Measurements from ENCODE around the gene KRTAP4-4.
"Not testable (repeated sequence)": the region's sequence is repeated elsewhere in the genome, so short reads cannot be mapped to it uniquely, and the experiment has no call there.

Gene KRTAP4-4

DNA sequence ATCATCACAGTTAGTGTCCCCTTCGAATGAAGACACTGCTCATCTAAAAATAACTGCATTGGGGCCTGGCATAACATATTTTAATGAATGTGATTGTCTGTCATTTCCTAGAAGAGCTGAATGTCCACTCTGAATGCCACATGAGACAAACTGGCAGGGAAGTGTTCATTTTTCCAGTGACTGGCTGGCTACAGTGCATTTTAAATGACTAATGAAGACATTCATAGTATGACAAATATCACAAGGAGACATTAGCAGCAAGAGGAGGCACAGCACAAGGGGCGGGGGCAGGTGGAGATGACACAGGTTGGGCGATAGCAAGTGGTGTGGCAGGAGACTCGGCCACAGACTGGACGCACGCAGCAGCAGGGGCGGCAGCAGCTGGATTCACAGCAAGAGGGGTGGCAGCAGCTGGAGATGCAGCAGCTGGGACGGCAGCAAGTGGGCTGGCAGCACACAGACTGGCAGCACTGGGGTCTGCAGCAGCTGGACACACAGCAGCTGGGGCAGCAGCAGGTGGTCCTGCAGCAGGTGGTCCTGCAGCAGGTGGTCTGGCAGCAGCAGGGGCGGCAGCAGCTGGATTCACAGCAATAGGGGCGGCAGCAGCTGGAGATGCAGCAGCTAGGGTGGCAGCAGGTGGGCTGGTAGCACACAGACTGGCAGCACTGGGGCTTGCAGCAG is 11.4 kb downstream of the KRTAP4-4 start:
- not testable (repeated sequence) for DNase-seq (ENCODE audit: low spot score)

DNA sequence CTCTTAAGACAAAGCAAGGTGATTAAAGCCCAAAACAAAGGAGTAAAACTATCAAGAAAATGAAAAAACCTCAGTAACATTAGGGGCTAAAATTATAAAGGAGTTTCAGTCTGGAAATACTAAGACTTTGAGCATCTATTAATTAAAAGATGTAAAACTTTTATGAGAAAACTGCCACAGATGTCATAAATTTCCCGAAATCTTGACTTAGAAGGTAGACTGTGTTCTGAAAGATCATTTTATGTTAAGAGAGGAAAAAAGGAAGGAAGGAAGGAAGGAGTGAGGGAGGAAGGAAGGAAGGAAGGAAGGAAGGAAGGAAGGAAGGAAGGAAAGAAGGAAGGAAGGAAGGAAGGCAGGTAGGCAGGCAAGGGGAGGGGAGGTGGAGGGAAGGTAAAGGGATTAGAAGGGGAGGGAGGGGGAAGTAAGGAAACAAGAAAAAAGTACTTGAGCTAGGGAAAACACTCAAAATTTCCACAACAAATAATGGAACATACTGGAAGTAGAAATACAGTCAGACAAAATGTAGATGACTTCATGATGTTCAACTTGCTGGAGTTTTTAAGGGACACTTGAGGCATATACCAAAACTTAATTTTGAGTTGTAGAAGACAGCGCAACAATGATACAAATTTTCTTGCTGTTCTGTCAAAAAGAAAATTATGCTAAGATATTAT is 12.9 kb downstream of the KRTAP4-4 start:
- no peak for DNase-seq (ENCODE audit: low spot score)

DNA sequence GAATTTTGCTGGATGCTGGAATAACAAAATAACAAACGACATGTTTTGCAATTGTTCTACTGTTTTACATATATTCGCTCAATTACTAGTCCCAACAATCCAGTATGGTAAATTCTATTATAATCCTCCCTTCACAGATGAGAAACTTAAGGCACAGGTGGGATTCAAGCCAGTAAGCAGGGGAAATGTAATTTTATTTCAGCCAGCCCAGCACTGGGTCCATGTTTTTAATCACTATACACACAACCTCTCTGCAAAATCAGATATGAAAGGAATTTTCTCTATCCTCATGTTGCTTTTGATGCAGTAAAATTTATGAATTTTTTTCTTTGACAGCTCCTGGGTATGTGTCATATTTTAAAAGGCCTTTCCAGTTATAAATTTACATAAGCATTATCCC is 15.3 kb downstream of the KRTAP4-4 start:
- DNase-seq (ENCODE audit: low spot score) = no peak

DNA sequence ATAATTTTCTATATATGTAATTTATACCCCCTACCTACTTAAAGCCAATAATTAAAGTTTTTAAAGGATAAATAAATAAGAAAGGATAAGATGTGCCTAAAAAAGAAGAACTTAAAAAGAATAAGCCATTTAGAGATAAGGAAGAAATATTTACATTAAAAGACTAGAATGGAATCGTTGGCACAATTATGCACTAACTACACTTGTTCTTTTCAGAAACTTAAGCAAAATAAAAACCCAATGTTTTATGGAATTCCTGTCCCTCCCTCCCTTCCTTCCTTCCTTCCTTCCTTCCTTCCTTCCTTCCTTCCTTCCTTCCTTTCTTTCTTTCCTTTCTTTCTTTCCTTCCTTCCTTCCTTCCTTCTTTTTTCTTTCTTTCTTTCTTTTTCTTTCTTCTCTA is 15.7 kb downstream of the KRTAP4-4 start:
- DNase-seq (ENCODE audit: low spot score) = no peak

DNA sequence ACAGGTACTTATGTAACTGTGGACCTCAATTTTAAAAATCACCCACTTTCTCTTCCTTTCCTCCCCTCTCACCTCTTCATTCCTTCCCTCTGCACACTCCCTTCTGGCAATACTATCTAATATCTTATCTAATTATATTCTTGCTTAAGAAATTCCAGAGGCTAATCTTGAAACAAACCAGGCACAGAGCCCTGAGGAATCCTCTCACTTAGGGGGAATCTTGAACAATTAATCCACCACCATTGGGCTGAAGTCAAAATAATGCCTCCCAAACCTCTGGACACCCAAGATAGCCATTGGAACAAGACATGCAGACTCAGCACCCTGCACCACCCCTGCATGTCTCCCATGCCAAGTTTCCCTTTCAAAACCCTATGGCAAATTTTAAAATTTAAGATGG is 19.2 kb downstream of the KRTAP4-4 start:
- no peak for DNase-seq (ENCODE audit: low spot score)

DNA sequence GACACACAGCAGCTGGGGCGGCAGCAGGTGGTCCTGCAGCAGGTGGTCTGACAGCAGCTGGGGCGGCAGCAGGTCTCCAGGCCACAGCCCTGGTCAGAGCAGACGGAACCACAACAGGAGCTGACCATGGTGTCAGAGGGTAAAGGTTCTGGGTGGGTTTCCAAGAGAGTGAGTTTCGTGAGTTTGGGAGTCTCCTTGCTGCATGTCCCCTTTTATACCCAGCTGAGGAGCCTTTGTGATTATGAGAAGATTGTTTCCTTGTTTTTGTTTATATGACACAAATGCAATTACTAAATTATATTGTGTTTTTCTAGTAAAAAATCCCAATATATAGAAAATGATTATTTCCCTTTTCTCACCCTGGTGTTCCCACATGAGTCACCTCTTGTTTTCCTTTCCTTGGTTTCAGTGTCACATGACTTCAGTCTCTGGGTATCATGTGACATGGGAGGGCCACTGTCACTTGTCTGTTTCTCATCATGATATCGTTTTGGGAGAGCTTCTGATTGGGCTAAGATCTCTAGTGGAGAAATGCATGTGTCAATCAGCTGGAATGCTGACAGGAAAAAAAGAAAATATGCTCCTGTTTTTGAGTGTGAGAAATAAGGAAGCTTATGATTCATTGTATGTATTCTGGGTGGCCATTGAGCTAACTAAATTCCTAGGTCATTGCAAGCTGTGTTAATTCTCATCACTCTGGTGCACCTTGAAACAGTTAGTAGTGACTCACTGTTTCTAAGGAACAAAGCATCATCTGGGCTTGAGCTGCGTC is 20.0 kb downstream of the KRTAP4-4 start, which contains the start of gene KRTAP4-6:
Gene KRTAP4-6 (minus strand): TSS at position 185 of the 772 bp plus-strand sequence. CDS start 57 bp downstream, at position 128.
- DNase-seq (ENCODE audit: low spot score) = no peak

DNA sequence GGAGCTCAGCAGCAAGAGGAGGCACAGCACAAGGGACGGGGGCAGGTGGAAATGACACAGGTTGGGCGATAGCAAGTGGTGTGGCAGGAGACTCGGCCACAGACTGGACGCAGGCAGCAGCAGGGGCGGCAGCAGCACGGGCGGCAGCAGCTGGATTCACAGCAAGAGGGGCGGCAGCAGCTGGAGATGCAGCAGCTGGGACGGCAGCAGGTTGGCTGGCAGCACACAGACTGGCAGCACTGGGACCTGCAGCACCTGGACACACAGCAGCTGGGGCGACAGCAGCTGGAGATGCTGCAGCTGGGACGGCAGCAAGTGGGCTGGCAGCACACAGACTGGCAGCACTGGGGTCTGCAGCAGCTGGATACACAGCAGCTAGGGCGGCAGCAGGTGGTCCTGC is 20.7 kb downstream of the KRTAP4-4 start:
- not testable (repeated sequence) for DNase-seq (ENCODE audit: low spot score)

DNA sequence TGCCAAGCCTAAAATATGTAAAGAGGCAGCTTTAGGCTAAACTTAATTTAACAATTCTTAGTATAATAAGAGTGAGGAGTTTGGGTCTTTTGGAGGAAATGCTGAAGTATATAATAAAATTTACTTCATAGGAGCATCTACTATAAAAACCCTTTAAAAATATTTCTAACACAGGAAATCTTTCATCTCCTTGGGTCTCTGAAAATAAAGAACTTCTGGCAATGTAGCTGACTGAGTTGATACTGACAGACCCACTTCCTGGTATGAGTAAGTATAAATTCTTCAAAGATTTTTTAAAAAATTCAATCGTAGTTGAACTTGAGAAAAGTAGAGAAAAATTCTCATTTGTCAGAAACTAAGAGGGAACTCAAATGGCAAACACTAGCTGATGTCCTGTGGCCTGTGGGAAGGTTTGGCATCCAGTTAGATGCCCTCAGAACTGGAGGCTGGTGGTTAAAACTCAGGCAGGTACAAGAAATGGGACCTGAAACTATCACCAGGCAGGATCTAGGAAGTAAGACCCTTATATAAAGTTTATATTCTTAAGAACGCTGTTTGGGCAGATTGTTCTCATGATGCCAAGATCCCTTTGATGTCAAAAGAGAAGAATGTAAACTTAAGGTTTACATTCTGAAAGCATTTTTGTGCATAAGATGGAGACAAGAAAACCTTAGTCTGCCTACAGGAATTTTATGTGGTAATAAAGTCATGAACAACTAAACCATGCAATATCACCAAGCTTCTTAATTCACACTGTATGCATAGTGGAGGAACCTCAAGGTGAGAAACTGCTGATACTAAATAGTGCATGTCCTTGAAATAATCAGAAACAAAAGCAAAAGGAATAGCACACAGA is 26.4 kb downstream of the KRTAP4-4 start:
- DNase-seq (ENCODE audit: low spot score) = no peak

DNA sequence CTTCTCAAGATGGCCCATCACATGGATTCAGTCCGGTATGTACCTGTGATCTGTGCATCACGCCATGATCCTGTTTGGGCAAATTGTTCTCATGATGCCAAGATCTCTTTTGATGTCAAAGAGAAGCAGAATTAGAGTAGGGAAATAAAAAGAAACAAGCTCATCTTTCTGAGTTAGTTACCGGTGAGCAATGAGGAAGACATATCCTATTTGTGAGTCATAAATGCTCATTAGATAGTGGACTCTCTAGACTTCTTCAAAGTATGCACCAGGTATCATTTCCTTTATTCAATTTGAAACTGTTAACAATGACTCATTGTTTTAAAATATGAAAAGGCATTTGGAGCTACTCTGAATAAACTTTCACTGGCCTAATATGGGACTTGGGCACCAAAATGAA is 28.6 kb downstream of the KRTAP4-4 start:
- no peak for DNase-seq (ENCODE audit: low spot score)

DNA sequence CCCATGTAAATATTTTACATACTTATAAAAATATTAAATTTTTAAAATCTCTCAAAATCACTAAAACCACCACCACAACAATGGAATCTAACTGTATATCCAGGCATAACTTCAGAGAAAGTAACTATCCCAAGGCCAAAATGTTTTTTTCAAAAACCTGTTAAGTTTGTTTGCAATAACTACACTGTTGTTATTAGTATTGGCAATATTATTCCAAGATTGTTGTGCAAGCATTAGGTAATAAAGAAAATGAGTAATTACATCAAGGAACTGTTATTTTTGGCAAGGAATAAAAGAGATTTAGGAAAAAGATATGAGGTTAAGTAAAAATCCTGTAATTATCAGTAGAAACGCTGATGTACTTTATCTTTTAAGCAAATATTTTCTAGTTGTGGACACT is 33.2 kb downstream of the KRTAP4-4 start:
- no peak for DNase-seq (ENCODE audit: low spot score)

DNA sequence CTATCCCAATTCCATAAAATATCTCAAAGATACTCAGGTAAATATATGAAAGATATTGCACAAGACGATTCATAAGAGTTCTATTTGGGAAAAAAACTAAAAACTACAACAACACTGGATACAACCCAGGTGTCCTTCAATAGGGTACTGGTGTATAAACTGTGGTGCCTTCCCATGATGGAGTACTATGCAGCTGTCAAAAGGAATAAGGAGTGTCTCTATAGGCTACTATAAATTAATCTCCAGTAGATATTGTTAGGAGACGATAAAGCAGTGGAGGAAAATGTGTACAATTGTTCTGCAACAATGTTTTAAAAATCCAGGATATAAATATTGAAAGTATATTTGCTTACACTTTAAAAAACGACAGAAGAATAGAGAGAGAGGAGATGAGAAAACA is 34.1 kb downstream of the KRTAP4-4 start:
- DNase-seq (ENCODE audit: low spot score) = no peak

DNA sequence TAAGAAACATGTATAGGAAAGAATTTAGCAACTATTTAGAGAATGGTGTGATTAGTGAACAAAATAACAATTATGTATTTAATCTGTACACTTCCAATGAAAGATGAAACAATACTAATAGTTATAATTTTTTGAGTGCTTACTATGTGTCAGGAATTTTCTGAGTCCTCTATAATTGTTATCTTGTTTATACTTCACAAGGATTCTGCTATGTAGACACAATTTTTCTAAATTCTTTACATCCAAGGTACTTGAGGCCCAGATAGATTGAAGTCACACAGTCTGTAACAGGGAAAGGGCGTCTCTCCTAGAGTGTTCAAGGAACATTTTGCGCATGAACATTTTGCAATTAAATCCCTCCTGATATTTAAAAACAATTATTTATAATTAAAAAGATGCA is 35.5 kb downstream of the KRTAP4-4 start:
- no peak for DNase-seq (ENCODE audit: low spot score)

DNA sequence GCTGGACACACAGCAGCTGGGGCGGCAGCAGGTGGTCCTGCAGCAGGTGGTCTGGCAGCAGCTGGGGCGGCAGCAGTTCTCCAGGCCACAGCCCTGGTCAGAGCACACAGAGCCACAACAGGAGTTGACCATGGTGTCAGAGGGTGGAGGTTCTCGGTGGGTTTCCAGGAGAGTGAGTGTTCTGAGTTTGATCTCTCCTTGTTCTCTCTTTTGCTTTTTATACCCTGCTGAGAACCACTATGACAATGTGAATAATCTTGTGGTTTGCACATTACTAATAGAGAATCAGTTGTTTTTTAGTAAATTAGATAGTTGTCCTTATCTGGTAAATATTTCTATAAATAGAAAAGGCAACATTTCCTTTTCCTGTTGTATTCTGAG is 36.6 kb downstream of the KRTAP4-4 start, which contains the start of gene KRTAP4-12:
Gene KRTAP4-12 (minus strand): TSS at position 192 of the 381 bp plus-strand sequence. CDS start 60 bp downstream, at position 132.
- DNase-seq (ENCODE audit: low spot score) = not testable (repeated sequence)

DNA sequence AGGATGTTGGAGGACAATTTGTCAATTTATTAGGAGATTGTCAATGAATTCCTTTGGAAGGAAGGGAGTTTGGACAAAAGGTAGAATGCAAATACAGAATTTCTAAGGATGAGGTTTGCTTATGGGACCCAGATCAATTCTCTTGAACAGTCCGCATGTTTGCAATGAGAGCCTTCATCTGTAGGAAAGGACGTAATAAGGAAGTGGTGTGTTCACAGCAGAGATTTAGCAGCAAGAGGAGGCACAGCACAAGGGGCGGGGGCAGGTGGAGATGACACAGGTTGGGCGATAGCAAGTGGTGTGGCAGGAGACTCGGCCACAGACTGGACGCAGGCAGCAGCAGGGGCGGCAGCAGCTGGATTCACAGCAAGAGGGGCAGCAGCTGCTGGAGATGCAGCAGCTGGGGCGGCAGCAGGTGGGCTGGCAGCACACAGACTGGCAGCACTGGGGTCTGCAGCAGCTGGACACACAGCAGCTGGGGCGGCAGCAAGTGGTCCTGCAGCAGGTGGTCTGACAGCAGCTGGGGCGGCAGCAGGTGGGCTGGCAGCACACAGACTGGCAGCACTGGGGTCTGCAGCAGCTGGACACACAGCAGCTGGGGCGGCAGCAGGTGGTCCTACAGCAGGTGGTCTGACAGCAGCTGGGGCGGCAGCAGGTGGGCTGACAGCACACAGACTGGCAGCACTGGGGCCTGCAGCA is 37.1 kb downstream of the KRTAP4-4 start:
- not testable (repeated sequence) for DNase-seq (ENCODE audit: low spot score)

DNA sequence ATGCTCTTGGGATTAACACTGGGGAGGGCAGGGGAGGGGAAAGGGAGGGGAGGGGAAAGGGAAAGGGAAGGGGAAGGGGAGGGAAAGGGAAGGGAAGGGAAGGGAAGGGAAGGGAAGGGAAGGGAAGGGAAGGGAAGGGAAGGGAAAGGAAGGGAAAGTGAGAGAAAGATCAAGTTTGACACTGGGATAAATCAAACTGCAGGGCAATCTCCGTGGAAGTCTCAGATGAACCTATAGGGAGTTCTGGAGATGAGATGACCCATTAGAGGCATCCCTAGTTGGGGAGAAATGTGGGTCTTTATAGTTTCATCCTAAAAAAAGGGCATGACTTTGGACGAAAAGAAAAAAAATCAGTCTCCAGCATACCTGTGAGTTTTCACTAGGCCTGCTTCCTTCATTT is 38.8 kb downstream of the KRTAP4-4 start:
- no peak for DNase-seq (ENCODE audit: low spot score)

DNA sequence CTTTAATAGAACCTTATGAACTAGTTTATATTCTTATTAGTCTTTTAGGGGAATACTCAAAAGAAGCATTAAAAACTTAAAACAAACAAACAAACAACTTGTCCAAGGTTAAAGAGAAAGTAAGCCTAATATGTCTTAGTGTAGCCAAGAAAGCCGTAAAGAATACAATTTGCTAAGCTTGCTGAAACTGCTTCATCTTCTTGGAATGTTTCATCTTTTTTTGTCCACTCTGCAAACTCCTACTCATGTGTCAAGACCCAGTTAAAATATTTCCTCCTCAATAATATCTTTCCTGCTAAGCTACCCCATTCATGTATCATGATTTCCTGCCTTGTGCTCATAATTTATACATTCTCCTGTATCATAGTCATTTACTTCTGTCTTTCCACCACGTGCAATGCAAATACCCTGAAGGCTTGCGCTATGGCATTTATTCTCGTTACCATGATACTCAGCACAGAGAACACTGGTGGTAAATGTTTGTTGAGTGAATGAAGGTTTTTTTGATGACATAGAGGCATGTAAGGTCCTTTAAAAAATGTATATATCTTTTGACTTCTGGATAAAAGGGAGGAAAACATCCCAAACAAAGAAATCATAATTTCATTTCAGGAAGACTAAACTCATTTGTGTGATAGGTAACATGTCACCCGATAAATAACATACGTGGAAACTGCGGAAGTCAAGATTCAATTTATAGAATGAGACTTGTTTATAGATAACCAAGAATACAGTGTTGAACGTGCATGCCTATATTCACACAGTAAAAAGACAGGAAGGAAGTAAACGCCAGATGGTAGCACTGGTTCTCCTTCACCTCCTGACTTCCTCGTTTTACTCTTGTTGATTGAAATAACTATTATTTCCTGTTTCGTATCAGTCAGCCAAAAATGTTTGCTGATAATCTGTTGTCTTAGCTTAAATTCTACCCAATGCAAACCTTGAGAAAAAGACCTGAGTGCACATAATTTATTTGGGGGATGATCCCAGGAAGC is 40.6 kb downstream of the KRTAP4-4 start:
- DNase-seq (ENCODE audit: low spot score) = peak; percentile 7

DNA sequence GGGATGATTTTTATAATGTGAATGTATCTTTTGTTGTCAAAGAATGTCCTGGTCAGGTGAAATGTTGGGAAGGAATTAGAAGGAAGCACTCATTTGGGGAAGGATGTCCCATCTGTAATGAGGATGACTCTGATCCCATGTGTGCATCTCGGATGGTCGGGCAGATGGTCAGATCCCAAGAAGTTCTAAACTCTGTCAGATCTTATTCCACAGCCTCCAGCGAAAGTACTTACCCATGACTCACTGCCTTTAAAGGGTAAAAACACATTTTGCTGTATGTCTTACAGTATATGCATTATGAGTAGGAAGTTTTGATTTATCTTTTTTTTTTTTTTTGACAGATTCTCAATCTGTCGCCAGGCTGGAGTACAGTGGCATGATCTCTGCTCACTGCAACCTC is 41.8 kb downstream of the KRTAP4-4 start:
- DNase-seq (ENCODE audit: low spot score) = no peak

DNA sequence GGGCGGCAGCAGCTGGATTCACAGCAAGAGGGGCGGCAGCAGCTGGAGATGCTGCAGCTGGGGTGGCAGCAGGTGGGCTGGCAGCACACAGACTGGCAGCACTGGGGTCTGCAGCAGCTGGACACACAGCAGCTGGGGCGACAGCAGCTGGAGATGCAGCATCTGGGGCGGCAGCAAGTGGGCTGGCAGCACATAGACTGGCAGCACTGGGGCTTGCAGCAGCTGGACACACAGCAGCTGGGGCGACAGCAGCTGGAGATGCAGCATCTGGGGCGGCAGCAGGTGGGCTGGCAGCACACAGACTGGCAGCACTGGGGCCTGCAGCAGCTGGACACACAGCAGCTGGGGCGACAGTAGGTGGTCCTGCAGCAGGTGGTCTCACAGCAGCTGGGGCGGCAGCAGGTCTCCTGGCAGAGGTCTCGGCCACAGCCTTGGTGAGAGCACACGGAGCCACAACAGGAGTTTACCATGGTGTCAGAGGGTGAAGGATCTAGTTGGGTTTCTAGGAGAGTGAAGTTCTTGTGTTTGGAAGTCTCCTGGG is 42.6 kb downstream of the KRTAP4-4 start, which contains the start of gene KRTAP4-11:
Gene KRTAP4-11 (minus strand): TSS at position 528 of the 541 bp plus-strand sequence. CDS start 58 bp downstream, at position 470.
- DNase-seq (ENCODE audit: low spot score) = not testable (repeated sequence)

DNA sequence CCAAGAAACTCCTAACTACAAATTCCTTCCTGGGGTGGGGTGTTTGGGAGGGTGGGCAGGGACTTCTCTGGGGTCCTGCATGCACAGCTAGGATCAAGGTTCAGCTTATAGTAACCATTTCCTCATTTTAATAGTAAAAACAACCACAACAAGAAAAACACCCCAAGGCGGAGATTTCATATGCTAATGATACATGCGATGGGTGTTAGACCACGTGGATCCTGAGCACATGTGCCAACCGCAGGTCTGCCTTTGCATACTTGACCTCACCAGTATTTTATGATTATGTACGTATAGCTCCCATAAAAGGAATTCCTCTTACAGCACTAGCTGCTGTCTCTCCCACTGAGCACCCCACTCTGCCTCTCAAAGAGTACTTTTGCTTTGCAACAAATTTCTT is 44.3 kb downstream of the KRTAP4-4 start:
- DNase-seq (ENCODE audit: low spot score) = no peak

Measured in CD4-positive, alpha-beta T cell treated with Interleukin-2 at 100 ng/mL for 4 hours (primary cell).